Mucosa of descending colon (tissue), 3 donors: ENCODE measurements around the gene MSI2. TPM values are rescaled to one million over a fixed set of nuclear protein-coding genes. Genes with fewer than 3 reads are reported as not detected.

Experiments
- ATAC-seq: fragments of 200-7000 bp; cut with Tn5 transposase; one replicate; pipeline ENCODE4 v1.9.1; 2020; ENCODE audit warnings: mild to moderate bottlenecking, moderate library complexity
- DNase-seq, 3 donors: peaks; one replicate each; pipeline ENCODE4 v3.0.0-alpha.2; 2020
- H3K36me3 ChIP-seq: fragments of 200-600 bp; one replicate; pipeline ENCODE4 v1.8.0; 2021; ENCODE audit warnings: low read depth, mild to moderate bottlenecking
- H3K4me1 ChIP-seq: fragments of 200-600 bp; one replicate; pipeline ENCODE4 v1.8.0; 2021; ENCODE audit warnings: low read depth, mild to moderate bottlenecking
- H3K4me3 ChIP-seq: fragments of 200-600 bp; one replicate; pipeline ENCODE4 v1.8.0; 2021; ENCODE audit warnings: mild to moderate bottlenecking
- H3K9me3 ChIP-seq: fragments of 200-600 bp; one replicate; pipeline ENCODE4 v1.8.0; 2021; ENCODE audit warnings: mild to moderate bottlenecking
- CTCF ChIP-seq: fragments of 200-600 bp; IDR thresholded peaks from one replicate; pipeline ENCODE4 v1.8.0; 2022; ENCODE audit warnings: antibody characterized with exemption, mild to moderate bottlenecking
- intact Hi-C, 2 donors: fragments of 100-400 bp; cut with DNase I in 1 of 2; cut with micrococcal nuclease in 1 of 2; formaldehyde crosslinking; loops; one replicate each; pipeline versions ENCODE4 v1.11.0 to v1.11.1; 2022; cut with DNase I, micrococcal nuclease
- total RNA-seq, 3 donors: library from RNA; stranded (reverse); fragmentation: NEBNext Ultra II Directional in 2 of 3; extraction: Animal tissue kit (Norgen Biotek cat#: 25700) in 2 of 3; gene quantifications; one replicate each; pipeline versions ENCODE4 v1.2.1 to v1.2.4, GENCODE V29; 2021 to 2023
- donor health status: DM: no; HTN: no; CAD: no; lungs with moderate emphysema.
- donor health status: DM: no; HTN: no; CAD: no.
- donor health status: DM: no; HTN: yes; CAD: no.

Gene MSI2
- total RNA-seq, 3 donors from 2014 or later, result 60.0 to 72.6 (median 65.7) TPM

DNA sequence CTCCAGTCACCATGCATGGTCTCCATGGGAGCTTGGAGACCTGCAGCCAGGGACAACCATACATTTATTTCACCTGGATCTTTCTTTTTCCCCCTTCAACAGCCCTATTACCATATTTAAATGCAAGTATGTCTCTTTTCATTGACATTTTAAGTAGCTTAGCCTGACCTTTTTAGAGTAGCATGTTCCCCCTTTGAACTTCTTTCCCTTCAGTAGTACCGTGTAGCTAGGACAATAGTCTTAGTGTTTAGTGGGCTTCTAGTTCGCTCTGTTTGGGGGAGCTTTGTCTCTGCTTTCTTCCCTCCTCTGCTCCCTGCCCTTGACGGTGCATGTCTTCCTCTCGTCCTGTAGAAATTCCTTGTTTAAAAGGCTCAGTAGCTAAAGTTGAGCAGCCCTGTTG, 394.2 kb downstream of the MSI2 start:
- Histone ChIP-seq H3K4me3 (no peak overlapping the region), H3K36me3 (no peaks in the 10 kb centered on the region), H3K9me3 (no peaks in the 10 kb centered on the region), H3K4me1 (no peaks in the 10 kb centered on the region)
- ATAC-seq (no peak), DNase-seq (no peak)
- intact Hi-C loops, result no loop called here
- TF ChIP-seq CTCF, result no peak

GRCh38 chr17:57651451-57651850, 395.1 kb downstream of the MSI2 start:
- no peak for DNase-seq
- Histone ChIP-seq H3K4me3 (no peak overlapping the region), H3K9me3 (no peaks in the 10 kb centered on the region), H3K4me1 (no peaks in the 10 kb centered on the region), H3K36me3 (no peaks in the 10 kb centered on the region)
- no peak for TF ChIP-seq CTCF
- no peak for ATAC-seq
- intact Hi-C loops, result no loop called here

DNA sequence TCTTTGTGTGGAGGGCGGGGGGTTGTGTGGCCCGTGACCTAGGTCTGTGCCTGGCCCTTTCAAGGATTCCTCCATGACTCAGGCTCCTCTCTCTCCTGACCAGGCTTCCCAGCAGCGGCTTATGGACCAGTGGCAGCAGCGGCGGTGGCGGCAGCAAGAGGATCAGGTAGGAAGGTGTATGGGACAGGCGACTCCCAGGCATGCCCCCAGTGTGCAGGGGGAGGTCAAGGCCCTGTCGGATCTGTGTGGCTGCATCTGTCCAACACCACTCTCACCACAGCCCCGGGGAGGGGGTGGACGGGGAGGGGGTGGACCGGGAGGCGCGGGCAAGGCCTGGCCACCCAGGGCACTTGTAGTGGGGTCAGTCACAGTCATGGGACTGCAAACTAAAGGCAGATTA, 395.7 kb downstream of the MSI2 start:
- intact Hi-C loops, result no loop called here
- no peak for DNase-seq
- H3K9me3 ChIP-seq, result no peaks in the 10 kb centered on the region
- no peaks in the 10 kb centered on the region for H3K4me1 ChIP-seq
- H3K36me3 ChIP-seq, result no peaks in the 10 kb centered on the region
- ATAC-seq, result no peak
- no peak for TF ChIP-seq CTCF
- H3K4me3 ChIP-seq, result no peak overlapping the region

GRCh38 chr17:57652811-57653210, 396.5 kb downstream of the MSI2 start:
- H3K4me1 ChIP-seq, result no peaks in the 10 kb centered on the region
- intact Hi-C loops, result no loop called here
- ATAC-seq (no peak), DNase-seq (no peak)
- no peaks in the 10 kb centered on the region for H3K9me3 ChIP-seq
- H3K4me3 ChIP-seq, result no peak overlapping the region
- H3K36me3 ChIP-seq, result no peaks in the 10 kb centered on the region
- no peak for TF ChIP-seq CTCF

GRCh38 chr17:57653279-57653678, 397.0 kb downstream of the MSI2 start:
- no peak overlapping the region for H3K4me3 ChIP-seq
- H3K4me1 ChIP-seq, result no peaks in the 10 kb centered on the region
- no peaks in the 10 kb centered on the region for H3K36me3 ChIP-seq
- no peak for TF ChIP-seq CTCF
- DNase-seq (no peak), ATAC-seq (no peak)
- no peaks in the 10 kb centered on the region for H3K9me3 ChIP-seq
- intact Hi-C loops, result no loop called here
